ENCODE measurements around the gene LGALS9C. TPM values are rescaled to one million over a fixed set of nuclear protein-coding genes. Genes with fewer than 3 reads are reported as not detected.
"Not testable (repeated sequence)": the region's sequence is repeated elsewhere in the genome, so short reads cannot be mapped to it uniquely, and the experiment has no call there.

LGALS9C gene
- total RNA-seq, 1 donor from 2014 or later, result 2.7 TPM

DNA sequence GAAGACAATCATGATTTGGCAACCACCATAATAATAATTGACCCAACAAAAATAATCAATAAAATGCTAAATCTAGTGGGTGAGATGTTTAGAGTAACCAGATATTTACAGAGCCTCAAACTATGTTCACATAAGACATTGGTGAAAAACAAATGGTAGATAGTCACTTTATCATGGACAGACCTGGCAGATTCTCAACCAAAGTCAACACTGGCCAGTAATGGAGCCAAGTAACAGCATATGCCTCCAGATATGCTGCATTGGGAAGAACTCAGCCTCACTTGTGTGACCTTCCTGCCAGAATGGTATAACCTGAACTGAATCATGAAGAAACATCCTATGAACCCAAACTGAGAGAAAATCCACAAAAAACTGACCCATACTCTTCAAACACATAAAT is 53.8 kb downstream of the LGALS9C start:
- DNase-seq, result not testable (repeated sequence)

DNA sequence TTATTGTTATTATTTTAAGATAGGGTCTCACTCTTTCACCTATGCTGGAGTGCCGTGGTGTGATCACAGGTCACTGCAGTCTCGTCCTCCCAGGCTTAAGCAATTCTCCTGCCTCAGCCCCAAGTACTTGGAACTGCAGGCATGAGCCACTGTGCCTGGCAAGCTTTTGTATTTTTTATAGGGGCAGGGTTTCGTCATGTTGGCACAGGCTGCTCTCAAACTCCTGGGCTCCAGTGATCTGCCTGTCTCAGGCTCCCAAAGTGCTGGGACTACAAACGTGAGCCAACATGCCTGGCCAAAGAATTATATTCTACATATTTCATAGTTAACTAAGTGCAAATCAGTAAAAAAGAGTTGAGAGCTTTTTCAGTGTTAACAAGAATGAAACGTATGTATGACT is 65.6 kb downstream of the LGALS9C start:
- DNase-seq, result not testable (repeated sequence)

DNA sequence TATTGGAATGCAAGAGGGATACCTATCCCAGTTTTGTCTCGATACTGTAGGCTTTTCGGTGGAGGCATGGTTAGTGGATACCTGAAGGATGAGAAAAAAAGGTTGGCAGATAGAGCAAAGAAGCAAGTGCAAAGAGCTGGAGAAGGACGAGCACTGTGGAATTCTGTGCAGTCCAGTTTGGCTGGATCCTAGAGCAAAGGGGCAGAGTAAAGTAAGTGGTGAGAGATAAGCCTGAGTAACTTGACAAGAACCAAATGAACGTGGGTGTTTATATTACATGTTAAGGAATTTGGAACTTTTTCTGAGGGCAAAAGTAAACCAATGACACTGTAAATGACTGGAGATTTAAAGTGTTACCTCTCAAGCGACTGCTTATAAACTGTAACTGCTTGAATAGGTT is 66.3 kb downstream of the LGALS9C start:
- DNase-seq, result not testable (repeated sequence)

Small RNA genes lying within 50 kb of the gene (small RNA-seq; reads per million reads assigned to genes)
- not detected for gene AL353997.1 (ENCODE audit: low replicate concordance)
- gene AL353997.4 (ENCODE audit: low replicate concordance), result not detected

Other genes with a start within 250 kb of the LGALS9C start
- gene FLII, start 218.1 kb upstream of the LGALS9C start, total RNA-seq, result 86.3 TPM
- 9.9 TPM for gene MIEF2, start 216.1 kb upstream of the LGALS9C start, total RNA-seq
- gene TOP3A, start 161.8 kb upstream of the LGALS9C start, total RNA-seq, result 26.2 TPM
- gene SMCR8, start 161.5 kb upstream of the LGALS9C start, total RNA-seq, result 10.9 TPM
- gene SHMT1, start 113.2 kb upstream of the LGALS9C start, total RNA-seq, result 22.8 TPM
- 0.49 TPM for gene EVPLL, start 99.0 kb upstream of the LGALS9C start, total RNA-seq
- gene TBC1D28, start 167.6 kb downstream of the LGALS9C start, total RNA-seq, result not detected
- gene FOXO3B, start 205.5 kb downstream of the LGALS9C start, total RNA-seq, result 5.2 TPM